PC-3 (cell line): ENCODE data around the gene ZNF106.

Experiments used
- EZH2 ChIP-seq: fragments of 300-600 bp; sonication (generic); IDR thresholded peaks from one replicate; pipeline ENCODE4 v1.6.1; 2017; ENCODE audit warnings: antibody characterized with exemption, mild to moderate bottlenecking, low read length; ENCODE audit not compliant: unreplicated experiment
- EZH2phosphoT487 ChIP-seq: fragments of 300-600 bp; sonication (generic); IDR thresholded peaks from 2 replicates; pipeline ENCODE4 v1.6.1; 2018; ENCODE audit warnings: mild to moderate bottlenecking, antibody characterized with exemption, low read length, borderline replicate concordance
- TF ChIP-seq, protein P1 (sequence below): fragments of 300-600 bp; sonication (generic); conservative IDR thresholded peaks from 2 replicates; pipeline ENCODE4 v1.5.1; 2017; ENCODE audit warnings: antibody characterized with exemption, low read depth, mild to moderate bottlenecking, low read length

DNA sequence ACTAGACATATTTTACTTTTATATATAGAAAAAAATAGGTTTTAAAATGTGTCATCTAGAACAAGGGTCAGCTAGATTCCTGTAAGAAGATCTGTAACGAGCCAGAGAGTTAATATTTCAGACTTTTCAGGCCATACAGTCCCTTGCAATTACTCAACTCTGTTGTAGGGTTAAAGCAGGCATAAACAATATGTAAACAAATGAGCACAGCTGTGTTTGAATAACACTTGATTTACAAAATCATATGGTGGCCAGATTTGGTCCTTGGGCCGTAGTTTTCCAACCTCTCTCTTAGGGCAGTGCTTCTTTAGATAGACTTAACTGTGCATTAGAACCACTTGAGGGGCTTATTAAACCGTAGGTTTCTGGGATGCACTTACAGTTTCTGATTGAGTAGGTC, 38.0 kb upstream of the ZNF106 start:
- TF ChIP-seq EZH2 (no peak), EZH2phosphoT487 (no peak)
- TF ChIP-seq, protein P1, sequence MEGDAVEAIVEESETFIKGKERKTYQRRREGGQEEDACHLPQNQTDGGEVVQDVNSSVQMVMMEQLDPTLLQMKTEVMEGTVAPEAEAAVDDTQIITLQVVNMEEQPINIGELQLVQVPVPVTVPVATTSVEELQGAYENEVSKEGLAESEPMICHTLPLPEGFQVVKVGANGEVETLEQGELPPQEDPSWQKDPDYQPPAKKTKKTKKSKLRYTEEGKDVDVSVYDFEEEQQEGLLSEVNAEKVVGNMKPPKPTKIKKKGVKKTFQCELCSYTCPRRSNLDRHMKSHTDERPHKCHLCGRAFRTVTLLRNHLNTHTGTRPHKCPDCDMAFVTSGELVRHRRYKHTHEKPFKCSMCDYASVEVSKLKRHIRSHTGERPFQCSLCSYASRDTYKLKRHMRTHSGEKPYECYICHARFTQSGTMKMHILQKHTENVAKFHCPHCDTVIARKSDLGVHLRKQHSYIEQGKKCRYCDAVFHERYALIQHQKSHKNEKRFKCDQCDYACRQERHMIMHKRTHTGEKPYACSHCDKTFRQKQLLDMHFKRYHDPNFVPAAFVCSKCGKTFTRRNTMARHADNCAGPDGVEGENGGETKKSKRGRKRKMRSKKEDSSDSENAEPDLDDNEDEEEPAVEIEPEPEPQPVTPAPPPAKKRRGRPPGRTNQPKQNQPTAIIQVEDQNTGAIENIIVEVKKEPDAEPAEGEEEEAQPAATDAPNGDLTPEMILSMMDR: no peak
